Endothelial cell (in vitro differentiated cells): Measurements from ENCODE around the gene TENM4. TPM values are rescaled to one million over a fixed set of nuclear protein-coding genes. Genes with fewer than 3 reads are reported as not detected.

Source experiments
- DNase-seq: peaks from one replicate; pipeline ENCODE4 v3.0.0; 2021; ENCODE audit warnings: low spot score
- H3K27ac Mint-ChIP-seq: one replicate; pipeline ENCODE4 v1.8.0; 2021; ENCODE audit warnings: mixed read lengths, inconsistent platforms; ENCODE audit not compliant: unreplicated experiment
- H3K27me3 Mint-ChIP-seq: one replicate; pipeline ENCODE4 v1.8.0; 2021; ENCODE audit warnings: mild to moderate bottlenecking, moderate library complexity, mixed read lengths, inconsistent platforms; ENCODE audit not compliant: unreplicated experiment
- H3K36me3 Mint-ChIP-seq: one replicate; pipeline ENCODE4 v1.8.0; 2021; ENCODE audit warnings: mild to moderate bottlenecking, low read depth, mixed read lengths, inconsistent platforms; ENCODE audit not compliant: unreplicated experiment
- H3K4me1 Mint-ChIP-seq: one replicate; pipeline ENCODE4 v1.8.0; 2021; ENCODE audit warnings: mild to moderate bottlenecking, mixed read lengths, inconsistent platforms; ENCODE audit not compliant: unreplicated experiment
- H3K4me3 Mint-ChIP-seq: one replicate; pipeline ENCODE4 v1.8.0; 2021; ENCODE audit warnings: mild to moderate bottlenecking, mixed read lengths, inconsistent platforms; ENCODE audit not compliant: unreplicated experiment
- H3K9me3 Mint-ChIP-seq: one replicate; pipeline ENCODE4 v1.8.0; 2021; ENCODE audit warnings: mixed read lengths, inconsistent platforms; ENCODE audit not compliant: unreplicated experiment
- total RNA-seq: library from RNA; stranded (reverse); fragmentation: NEBNext Ultra II Directional; extraction: Animal tissue kit (Norgen Biotek cat#: 25700); gene quantifications from one replicate; pipeline ENCODE4 v1.2.1, GENCODE V29; 2021; ENCODE audit not compliant: unreplicated experiment
- TF ChIP-seq, protein P1 (sequence below): fragments of 200-600 bp; sonication (generic); IDR thresholded peaks from one replicate; pipeline ENCODE4 v1.5.0; 2021; ENCODE audit warnings: antibody characterized with exemption; ENCODE audit not compliant: unreplicated experiment

The TENM4 gene
- total RNA-seq, 1 donor from 2014 or later: 1.8 TPM

DNA sequence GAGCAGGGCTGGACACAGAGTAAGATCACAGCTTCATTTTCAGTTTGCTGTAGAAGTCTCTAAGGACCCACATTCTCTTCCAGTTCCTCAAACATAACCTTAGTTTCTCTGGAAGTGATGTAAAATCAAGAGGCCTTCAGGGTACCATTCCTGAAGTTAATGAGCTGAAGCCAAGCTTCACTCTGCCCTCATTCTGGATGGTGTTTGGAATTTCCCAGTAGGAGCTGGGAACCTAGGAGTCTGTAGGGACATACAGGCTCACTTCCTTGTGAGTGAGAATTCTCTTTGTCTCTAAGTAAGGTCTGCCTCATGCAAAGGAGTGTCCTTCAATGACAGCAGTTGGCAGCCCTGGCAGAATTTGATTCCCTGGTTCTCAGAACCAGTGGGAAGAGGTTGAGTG is 723.8 kb downstream of the TENM4 start:
- Mint-ChIP-seq H3K9me3 (no peaks in the 10 kb centered on the region), H3K4me3 (no peak overlapping the region), H3K27ac (no peak overlapping the region), H3K27me3 (no peaks in the 10 kb centered on the region), H3K36me3 (no peaks in the 10 kb centered on the region), H3K4me1 (no peaks in the 10 kb centered on the region)
- no peak for DNase-seq
- TF ChIP-seq, protein P1, sequence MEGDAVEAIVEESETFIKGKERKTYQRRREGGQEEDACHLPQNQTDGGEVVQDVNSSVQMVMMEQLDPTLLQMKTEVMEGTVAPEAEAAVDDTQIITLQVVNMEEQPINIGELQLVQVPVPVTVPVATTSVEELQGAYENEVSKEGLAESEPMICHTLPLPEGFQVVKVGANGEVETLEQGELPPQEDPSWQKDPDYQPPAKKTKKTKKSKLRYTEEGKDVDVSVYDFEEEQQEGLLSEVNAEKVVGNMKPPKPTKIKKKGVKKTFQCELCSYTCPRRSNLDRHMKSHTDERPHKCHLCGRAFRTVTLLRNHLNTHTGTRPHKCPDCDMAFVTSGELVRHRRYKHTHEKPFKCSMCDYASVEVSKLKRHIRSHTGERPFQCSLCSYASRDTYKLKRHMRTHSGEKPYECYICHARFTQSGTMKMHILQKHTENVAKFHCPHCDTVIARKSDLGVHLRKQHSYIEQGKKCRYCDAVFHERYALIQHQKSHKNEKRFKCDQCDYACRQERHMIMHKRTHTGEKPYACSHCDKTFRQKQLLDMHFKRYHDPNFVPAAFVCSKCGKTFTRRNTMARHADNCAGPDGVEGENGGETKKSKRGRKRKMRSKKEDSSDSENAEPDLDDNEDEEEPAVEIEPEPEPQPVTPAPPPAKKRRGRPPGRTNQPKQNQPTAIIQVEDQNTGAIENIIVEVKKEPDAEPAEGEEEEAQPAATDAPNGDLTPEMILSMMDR: no peak

DNA sequence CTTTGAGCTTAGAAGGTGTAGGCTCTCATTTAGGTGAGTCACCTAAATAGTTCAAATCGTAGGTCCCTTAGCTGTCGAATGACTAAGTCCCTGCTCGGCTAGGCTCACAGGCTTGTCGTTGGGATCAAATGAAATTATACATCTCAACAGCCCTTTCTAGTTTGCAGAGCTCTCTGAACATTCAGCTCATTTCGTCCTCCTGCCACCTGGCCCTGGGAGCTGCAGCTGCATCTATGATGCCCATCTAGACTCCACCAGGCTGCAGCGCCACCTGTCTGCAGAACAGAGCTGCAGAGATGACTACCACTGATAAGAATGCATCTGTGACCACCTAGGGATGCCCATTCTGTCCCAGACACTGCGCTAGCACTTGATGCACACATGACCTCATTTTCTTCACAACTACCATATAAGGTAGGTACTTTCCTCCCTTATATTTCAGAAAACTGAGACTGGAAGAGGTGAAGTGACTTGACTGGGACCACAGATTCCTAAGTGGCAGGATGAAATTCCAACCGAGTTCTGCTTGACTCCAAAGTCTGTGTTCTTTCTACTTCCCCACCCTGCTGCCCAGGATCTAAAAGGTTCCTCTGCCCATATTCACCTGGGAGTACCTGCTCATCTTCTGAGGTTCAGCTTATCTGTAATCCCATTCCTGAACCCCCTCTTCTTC is 725.1 kb downstream of the TENM4 start:
- Mint-ChIP-seq H3K36me3 (no peaks in the 10 kb centered on the region), H3K9me3 (no peaks in the 10 kb centered on the region), H3K27me3 (no peaks in the 10 kb centered on the region), H3K27ac (no peak overlapping the region), H3K4me1 (no peaks in the 10 kb centered on the region), H3K4me3 (no peak overlapping the region)
- peak; percentile 79 for DNase-seq
- TF ChIP-seq, protein P1: peak; percentile 78

DNA sequence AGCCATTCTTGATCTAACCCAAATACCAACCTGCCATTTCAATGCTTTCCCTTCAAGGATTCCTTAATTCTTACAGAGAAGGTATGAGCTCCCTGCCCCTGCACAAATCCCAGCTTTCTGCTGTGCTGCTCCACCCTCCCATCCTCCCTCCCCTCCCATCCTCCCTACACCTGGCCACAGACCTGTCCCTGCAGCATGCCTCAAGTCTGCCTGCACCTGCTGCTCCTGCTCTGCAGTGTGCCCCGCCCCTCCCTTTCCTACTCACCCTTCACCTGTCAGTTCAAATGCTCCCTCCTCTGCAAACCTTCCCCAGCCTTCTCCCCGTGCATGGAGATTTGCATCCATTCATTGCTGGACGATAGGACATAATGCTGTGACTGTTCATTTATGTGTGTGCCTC is 726.3 kb downstream of the TENM4 start:
- Mint-ChIP-seq H3K27me3 (peaks cover 3% of the 10 kb centered on the region), H3K4me1 (no peaks in the 10 kb centered on the region), H3K9me3 (no peaks in the 10 kb centered on the region), H3K36me3 (no peaks in the 10 kb centered on the region), H3K27ac (no peak overlapping the region), H3K4me3 (no peak overlapping the region)
- no peak for DNase-seq
- TF ChIP-seq, protein P1: no peak

DNA sequence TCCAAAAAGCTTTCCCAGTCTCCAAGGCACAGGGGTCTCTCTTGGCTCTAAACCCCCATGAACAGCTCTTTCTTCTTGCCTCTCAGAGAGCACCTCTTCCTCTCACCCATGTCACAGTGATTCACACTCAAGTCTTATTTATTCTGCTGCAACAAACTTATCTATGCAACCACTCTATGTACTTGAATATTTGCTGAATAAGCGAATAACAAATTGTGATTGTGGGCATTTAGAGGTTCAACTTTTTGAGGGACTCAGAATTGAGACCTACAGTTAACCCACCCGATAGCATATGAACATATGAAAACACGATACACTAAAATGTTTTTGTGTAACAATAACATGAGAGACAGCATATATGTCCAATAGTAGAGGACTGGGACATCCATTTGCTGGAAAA is 729.1 kb downstream of the TENM4 start:
- peaks cover 3% of the 10 kb centered on the region for H3K27me3 Mint-ChIP-seq
- TF ChIP-seq, protein P1: no peak
- no peak for DNase-seq
- no peaks in the 10 kb centered on the region for H3K4me1 Mint-ChIP-seq
- no peak overlapping the region for H3K4me3 Mint-ChIP-seq
- H3K27ac Mint-ChIP-seq: no peak overlapping the region
- H3K36me3 Mint-ChIP-seq: no peaks in the 10 kb centered on the region
- H3K9me3 Mint-ChIP-seq: no peaks in the 10 kb centered on the region

DNA sequence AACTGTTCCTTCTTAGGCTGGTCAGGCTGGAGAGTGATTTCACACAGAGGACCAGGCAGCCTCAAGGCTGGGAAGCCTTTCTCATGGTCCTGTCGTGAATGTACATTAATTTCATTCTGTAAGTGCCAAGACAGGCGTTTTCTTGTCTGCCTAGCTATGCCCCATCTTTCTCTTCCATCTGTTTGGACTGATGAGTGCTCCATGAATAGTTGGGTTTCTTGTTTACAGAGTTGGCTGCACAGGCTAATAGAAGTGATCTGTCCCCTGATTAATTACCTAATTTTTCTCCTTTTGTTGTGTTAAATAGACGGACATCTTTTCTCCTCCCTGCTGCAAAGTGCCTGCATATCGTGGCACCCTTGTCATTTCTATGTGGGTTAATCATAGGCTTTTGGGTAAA is 730.4 kb downstream of the TENM4 start:
- H3K27ac Mint-ChIP-seq: no peak overlapping the region
- no peak for DNase-seq
- TF ChIP-seq, protein P1: no peak
- H3K9me3 Mint-ChIP-seq: no peaks in the 10 kb centered on the region
- H3K4me1 Mint-ChIP-seq: no peaks in the 10 kb centered on the region
- H3K36me3 Mint-ChIP-seq: no peaks in the 10 kb centered on the region
- H3K4me3 Mint-ChIP-seq: no peak overlapping the region
- H3K27me3 Mint-ChIP-seq: peaks cover 3% of the 10 kb centered on the region
